ENCODE data around the gene MRGPRF. TPM values are rescaled to one million over a fixed set of nuclear protein-coding genes. Genes with fewer than 3 reads are reported as not detected.

Gene MRGPRF
- total RNA-seq, 1 donor from 2014 or later, result 13.2 TPM

GRCh38 chr11:68973219-68973618, 39.8 kb downstream of the MRGPRF start:
- DNase-seq (peak; percentile 3), ATAC-seq (no peak)
- Histone ChIP-seq H3K4me3 (no peak overlapping the region), H3K27me3 (no peaks in the 10 kb centered on the region), H3K9me3 (no peaks in the 10 kb centered on the region), H3K27ac (no peak overlapping the region), H3K4me1 (no peaks in the 10 kb centered on the region), H3K36me3 (no peaks in the 10 kb centered on the region)
- intact Hi-C loops (cut with DNase I), result no loop called here
- no peak for TF ChIP-seq CTCF (IDR thresholded peaks at IDR 0.05)

GRCh38 chr11:68970921-68971636, 42.0 kb downstream of the MRGPRF start:
- no peaks in the 10 kb centered on the region for H3K4me1 ChIP-seq
- no peak overlapping the region for H3K27ac ChIP-seq
- no peak for ATAC-seq
- no peaks in the 10 kb centered on the region for H3K27me3 ChIP-seq
- no peak for TF ChIP-seq CTCF (IDR thresholded peaks at IDR 0.05)
- DNase-seq, result peak; percentile 40
- H3K9me3 ChIP-seq, result no peaks in the 10 kb centered on the region
- H3K4me3 ChIP-seq, result no peak overlapping the region
- intact Hi-C loops (cut with DNase I), result no loop called here
- H3K36me3 ChIP-seq, result no peaks in the 10 kb centered on the region

- TF ChIP-seq CTCF (IDR thresholded peaks at IDR 0.05), result no peak
- DNase-seq, result peak; percentile 25
- no peaks in the 10 kb centered on the region for H3K4me1 ChIP-seq
- H3K4me3 ChIP-seq, result no peak overlapping the region
- H3K27me3 ChIP-seq, result no peaks in the 10 kb centered on the region
- H3K27ac ChIP-seq, result no peak overlapping the region
- H3K36me3 ChIP-seq, result no peaks in the 10 kb centered on the region
- no peak for ATAC-seq
- intact Hi-C loops (cut with DNase I), result no loop called here
- H3K9me3 ChIP-seq, result no peaks in the 10 kb centered on the region
Measured at GRCh38 chr11:68969386-68969785, 43.7 kb downstream of the MRGPRF start.

GRCh38 chr11:68968306-68969250, 44.5 kb downstream of the MRGPRF start:
- Histone ChIP-seq H3K27me3 (no peaks in the 10 kb centered on the region), H3K36me3 (no peaks in the 10 kb centered on the region), H3K4me3 (no peak overlapping the region), H3K9me3 (no peaks in the 10 kb centered on the region), H3K27ac (no peak overlapping the region), H3K4me1 (no peaks in the 10 kb centered on the region)
- no peak for ATAC-seq
- no peak for TF ChIP-seq CTCF (IDR thresholded peaks at IDR 0.05)
- intact Hi-C loops (cut with DNase I), result no loop called here
- peak; percentile 21 for DNase-seq

GRCh38 chr11:68966894-68967780, 45.9 kb downstream of the MRGPRF start:
- DNase-seq, result peak; percentile 12

More at GRCh38 chr11:68966894-68967780, 45.9 kb downstream of the MRGPRF start:
- Histone ChIP-seq H3K27ac (no peak overlapping the region), H3K36me3 (no peaks in the 10 kb centered on the region), H3K4me3 (no peak overlapping the region), H3K4me1 (no peaks in the 10 kb centered on the region), H3K9me3 (no peaks in the 10 kb centered on the region), H3K27me3 (no peaks in the 10 kb centered on the region)
- ATAC-seq, result no peak
- no peak for TF ChIP-seq CTCF (IDR thresholded peaks at IDR 0.05)
- intact Hi-C loops (cut with DNase I), result no loop called here
